Adrenal gland (tissue), 12 donors: ENCODE results near the gene TTYH3. TPM values are rescaled to one million over a fixed set of nuclear protein-coding genes. Genes with fewer than 3 reads are reported as not detected.

Experiments used
- DNase-seq, 7 donors: peaks; one replicate each; pipeline ENCODE4 v3.0.0-alpha.2; 2019 to 2020
- H3K27ac ChIP-seq, 5 donors: fragments of 200-600 bp; sonication (generic) in 4 of 5; 1 replicate in 3 of 5; 2 replicates in 2 of 5; pipeline versions ENCODE4 v1.5.1 to v1.8.0; 2016 to 2020; ENCODE audit warnings: mild to moderate bottlenecking in 1 of 5
- H3K27me3 ChIP-seq: fragments of 200-600 bp; 2 replicates; pipeline ENCODE4 v1.8.0; 2021
- H3K36me3 ChIP-seq, 2 donors: fragments of 200-600 bp; replicated peaks in 1 of 2; 1 replicate in 1 of 2; 2 replicates in 1 of 2; pipeline versions ENCODE4 v1.5.1 to v1.8.0; 2018 to 2022
- H3K4me1 ChIP-seq, 2 donors: fragments of 200-600 bp; replicated peaks in 1 of 2; 1 replicate in 1 of 2; 2 replicates in 1 of 2; pipeline versions ENCODE4 v1.5.1 to v1.8.0; 2018 to 2021
- H3K4me3 ChIP-seq, 4 donors: fragments of 200-600 bp; sonication (generic) in 3 of 4; one replicate each; pipeline ENCODE4 v1.5.1; 2016 to 2018
- H3K9me3 ChIP-seq, 3 donors: fragments of 200-600 bp; sonication (generic) in 1 of 3; replicated peaks in 1 of 3; 1 replicate in 2 of 3; 2 replicates in 1 of 3; pipeline versions ENCODE4 v1.5.1 to v1.8.0; 2016 to 2021
- CTCF ChIP-seq, 6 experiments: fragments of 450-650 bp in 4 of 6; fragments of 200-600 bp in 2 of 6; sonication (generic) in 1 of 6; IDR thresholded peaks; 1 replicate in 5 of 6; 2 replicates in 1 of 6; pipeline versions ENCODE4 v1.5.1 to v1.8.0; 2016 to 2021; ENCODE audit warnings: antibody characterized with exemption in 6 of 6, mild to moderate bottlenecking in 2 of 6, moderate library complexity in 1 of 6
- POLR2A ChIP-seq, 2 donors: fragments of 450-650 bp; IDR thresholded peaks; one replicate each; pipeline ENCODE4 v1.6.1; 2017; ENCODE audit warnings: antibody characterized with exemption in 2 of 2, mild to moderate bottlenecking in 2 of 2, moderate library complexity in 1 of 2
- WGBS, 4 donors: extraction: QIAGEN DNeasy Blood & Tissue Kit in 2 of 4; methylation state at CpG; one replicate each; pipeline versions ENCODE4 v1.1.5 to v1.1.7; 2013 to 2017; 5-methylcytosine and 5-hydroxymethylcytosine counted together
- intact Hi-C, 2 donors: fragments of 100-400 bp; cut with DNase I; formaldehyde crosslinking; loops; one replicate each; pipeline versions ENCODE4 v1.14.1 to v1.15.0; 2022 to 2023
- polyA plus RNA-seq, 3 donors: library from polyadenylated mRNA; stranded (reverse); fragments of 200-250 nt in 2 of 3; fragments of 350-450 nt in 1 of 3; fragmentation: Illumina TruSeq in 1 of 3; extraction: RNeasy Lipid Tissue Mini Kit (QIAGEN cat#74804) in 1 of 3; gene quantifications; one replicate each; pipeline ENCODE4 v1.2.3, GENCODE V29; 2013 to 2014
- total RNA-seq, 9 donors: library from RNA; depleted of rRNA in 4 of 9; stranded (reverse); fragments of >200 nt in 4 of 9; fragments of 120-200 nt in 1 of 9; fragmentation: NEBNext Ultra II Directional in 1 of 9; extraction: Animal tissue kit (Norgen Biotek cat#: 25700) in 1 of 9; gene quantifications; one replicate each; pipeline versions ENCODE4 v1.1.0 to v1.2.4, GENCODE V29; 2013 to 2023
- donor health status: healthy with polysubstance abuse.
- donor health status: Bipolar disorder and iron deficiency.
- donor health status: DM: yes; HTN: yes; CAD: no.
- donor health status: DM: no; HTN: no; CAD: no.
- donor health status: DM: no; HTN: no; CAD: no.
- donor health status: DM: yes; HTN: yes; CAD: no.

Gene TTYH3
- total and polyA plus RNA-seq, 12 donors, result 5.2 to 86.3 (median 53.2) TPM

- H3K4me1 ChIP-seq, result peaks cover 0 to 21% of the 10 kb centered on the region in 2 donors
- H3K9me3 ChIP-seq, result no peaks in the 10 kb centered on the region
- no peak overlapping the region for H3K27ac ChIP-seq
- peaks cover 0 to 26% of the 10 kb centered on the region in 2 donors for H3K36me3 ChIP-seq
- TF ChIP-seq CTCF (IDR thresholded peaks at IDR 0.05) (no peak), POLR2A (IDR thresholded peaks at IDR 0.05) (no peak)
- intact Hi-C loops, result no loop called here
- no peaks in the 10 kb centered on the region for H3K27me3 ChIP-seq
- WGBS, 4 donors, result 95 to 96% (median 96%) methylated on average over 27 to 35 of the region's 35 CpGs
- H3K4me3 ChIP-seq, result no peak overlapping the region
- no peak for DNase-seq
Observed at GRCh38 chr7:2603044-2603965, 28.5 kb upstream of the TTYH3 start.

- Histone ChIP-seq H3K36me3 (peaks cover 0 to 12% of the 10 kb centered on the region in 2 donors), H3K27ac (no peak overlapping the region), H3K4me3 (no peak overlapping the region), H3K27me3 (no peaks in the 10 kb centered on the region), H3K4me1 (peaks cover 0 to 24% of the 10 kb centered on the region in 2 donors), H3K9me3 (no peaks in the 10 kb centered on the region)
- TF ChIP-seq CTCF (IDR thresholded peaks at IDR 0.05) (no peak), POLR2A (IDR thresholded peaks at IDR 0.05) (no peak)
- intact Hi-C loops, result no loop called here
- WGBS, 4 donors, result 94 to 96% (median 95%) methylated on average over 21 to 29 of the region's 29 CpGs
- peak in 1 of 7 donors; percentile 77 for DNase-seq
Observed at GRCh38 chr7:2604608-2605174, 27.1 kb upstream of the TTYH3 start.

GRCh38 chr7:2605608-2606538 lies 25.9 kb upstream of the TTYH3 start:
- WGBS, 4 donors, result 90 to 95% (median 91%) methylated on average over 19 to 38 of the region's 38 CpGs
- H3K36me3 ChIP-seq, result peaks cover 0 to 3% of the 10 kb centered on the region in 2 donors
- intact Hi-C loops, result no loop called here
- peak in 1 of 7 donors; percentile 53 for DNase-seq
- no peaks in the 10 kb centered on the region for H3K27me3 ChIP-seq
- H3K4me1 ChIP-seq, result peaks cover 0 to 24% of the 10 kb centered on the region in 2 donors
- H3K9me3 ChIP-seq, result no peaks in the 10 kb centered on the region
- H3K4me3 ChIP-seq, result no peak overlapping the region
- TF ChIP-seq CTCF (IDR thresholded peaks at IDR 0.05) (no peak), POLR2A (IDR thresholded peaks at IDR 0.05) (no peak)
- H3K27ac ChIP-seq, result peak overlapping the region in 1 of 5 donors; percentile 88
